A673 (cell line): ENCODE measurements around the gene NTSR2.

Experiments used
- CTCF ChIP-seq: fragments of 300-800, 200-600 bp; sonication (generic); conservative IDR thresholded peaks from 2 replicates; pipeline ENCODE4 v1.5.1; 2017; ENCODE audit warnings: low read depth, mild to moderate bottlenecking, antibody characterized with exemption, low read length, moderate library complexity, mixed read lengths
- EZH2 ChIP-seq: fragments of 200-600 bp; sonication (generic); IDR thresholded peaks from 2 replicates; pipeline ENCODE4 v1.6.1; 2017; ENCODE audit warnings: borderline replicate concordance, low read depth, mild to moderate bottlenecking, mixed read lengths, antibody characterized with exemption, low read length; ENCODE audit not compliant: poor library complexity, severe bottlenecking

DNA sequence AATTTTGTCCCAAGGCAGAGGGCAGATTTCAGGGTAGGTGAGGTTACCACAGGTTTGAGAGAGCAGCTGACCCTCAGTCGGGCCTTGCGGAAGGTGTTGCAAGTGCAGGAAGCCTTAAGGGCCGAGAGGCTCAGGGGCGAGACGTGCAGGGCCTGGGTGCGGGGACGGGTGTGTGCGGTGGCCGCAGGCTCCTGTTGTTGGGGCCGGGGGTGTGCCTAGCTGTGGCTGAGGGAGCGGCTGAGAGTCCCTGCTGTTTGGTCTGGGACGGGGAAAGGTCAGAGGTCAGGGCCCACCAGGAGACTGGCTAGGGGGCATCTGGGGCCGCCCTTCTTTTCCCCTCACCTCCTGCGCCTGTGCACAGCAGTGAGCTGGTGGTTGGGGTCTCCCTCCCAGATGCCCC lies 52.5 kb downstream of the NTSR2 start:
- TF ChIP-seq EZH2 (no peak), CTCF (no peak)
